NCI-H774 (cell line): ENCODE results near the gene SPDYE17.
"Not testable (repeated sequence)": the region's sequence is repeated elsewhere in the genome, so short reads cannot be mapped to it uniquely, and the experiment has no call there.

Experiments used
- DNase-seq: peaks from one replicate; lab custom pipeline; 2025; lab: John Stamatoyannopoulos, UW

SPDYE17 gene

GRCh38 chr7:76972391-76972790 lies 59.8 kb downstream of the SPDYE17 start:
- not testable (repeated sequence) for DNase-seq
